HCEC 1CT (cell line): ENCODE measurements around the gene CASP1.
A peak's percentile ranks its signal among the peaks of the same experiment; 100 is the strongest.
"Not testable (repeated sequence)": the region's sequence is repeated elsewhere in the genome, so short reads cannot be mapped to it uniquely, and the experiment has no call there.

Source experiments
- DNase-seq: peaks from one replicate; pipeline ENCODE4 v3.0.0-alpha.2; 2017

CASP1 gene

DNA sequence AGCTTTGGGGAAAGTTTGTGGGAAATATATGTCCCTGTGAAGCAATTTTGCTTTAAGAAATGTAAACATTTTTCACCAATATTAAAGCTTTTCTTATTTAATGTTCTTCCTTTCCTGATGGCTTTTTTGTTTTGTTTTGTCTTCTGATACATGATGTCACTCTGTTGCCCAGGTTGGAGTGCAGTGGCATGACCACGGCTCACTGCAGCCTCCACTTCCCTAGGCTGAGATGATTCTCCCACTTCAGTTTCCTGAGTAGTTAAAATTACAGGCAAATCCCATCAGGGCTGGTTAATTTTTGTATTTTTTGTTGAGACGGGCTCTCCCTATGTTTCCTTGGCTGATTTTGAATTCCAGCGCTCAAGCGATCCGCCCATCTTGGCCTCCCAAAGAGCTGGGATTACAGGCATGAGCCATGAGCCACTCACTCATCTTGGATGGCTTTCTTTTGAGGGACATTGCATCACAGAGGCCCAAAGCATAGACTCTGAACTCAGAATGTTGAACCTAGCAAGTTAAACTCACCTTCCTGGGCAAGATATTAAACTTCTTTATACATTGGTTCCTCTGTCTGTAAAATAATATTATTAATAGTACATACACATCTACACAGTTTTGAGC is 10.8 kb upstream of the CASP1 start:
- DNase-seq, result no peak

DNA sequence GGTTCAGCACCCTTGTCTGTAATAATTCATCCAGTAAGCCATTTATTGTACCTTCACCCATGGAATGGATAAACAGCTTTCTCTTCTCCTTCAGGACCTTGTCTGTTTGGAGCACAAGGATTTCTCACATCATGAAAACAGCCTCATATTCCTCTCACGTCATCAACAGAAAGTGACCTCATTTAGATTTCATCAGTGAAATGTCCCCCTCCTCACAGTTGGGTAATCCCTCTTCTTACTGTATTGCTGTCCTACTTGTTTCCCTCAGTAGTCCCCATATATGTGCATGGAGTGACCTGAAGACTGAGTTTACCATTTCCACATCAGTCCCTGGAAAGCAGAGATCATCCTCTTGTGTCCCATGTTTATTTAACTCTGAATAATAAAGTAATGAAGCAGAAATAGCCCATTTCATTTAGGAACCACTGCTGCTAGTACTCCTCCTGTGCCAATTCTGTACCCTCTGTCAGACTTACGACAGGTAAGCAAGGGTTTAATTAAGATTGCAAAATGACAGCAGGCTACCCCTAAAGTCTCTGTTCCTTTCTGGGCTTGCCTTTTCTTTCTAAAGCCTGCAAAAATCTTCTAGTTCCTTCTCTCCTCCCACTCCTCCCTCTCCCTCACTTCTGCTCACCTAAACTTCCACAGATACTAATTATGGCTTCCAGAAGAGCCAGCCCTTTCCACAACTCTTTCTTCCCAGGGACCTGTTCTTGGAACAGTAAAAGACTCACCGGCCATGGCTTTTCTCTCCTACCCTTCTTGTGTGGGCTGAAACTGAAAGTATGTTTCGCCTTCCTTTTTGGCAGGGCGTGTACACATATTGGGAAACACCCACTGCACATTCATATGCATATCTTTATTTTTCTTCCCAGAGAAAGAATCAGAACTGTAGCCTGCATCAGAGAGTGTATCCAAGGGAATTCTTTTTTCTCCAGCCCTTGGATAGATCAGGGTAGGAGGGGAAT is 9.9 kb upstream of the CASP1 start, which contains the start of gene CARD16:
TSS of gene CARD16 (minus strand) at position 779 of the 968 bp plus-strand sequence. CDS start at position 741, 38 bp downstream.
- peak; percentile 63 for DNase-seq

DNA sequence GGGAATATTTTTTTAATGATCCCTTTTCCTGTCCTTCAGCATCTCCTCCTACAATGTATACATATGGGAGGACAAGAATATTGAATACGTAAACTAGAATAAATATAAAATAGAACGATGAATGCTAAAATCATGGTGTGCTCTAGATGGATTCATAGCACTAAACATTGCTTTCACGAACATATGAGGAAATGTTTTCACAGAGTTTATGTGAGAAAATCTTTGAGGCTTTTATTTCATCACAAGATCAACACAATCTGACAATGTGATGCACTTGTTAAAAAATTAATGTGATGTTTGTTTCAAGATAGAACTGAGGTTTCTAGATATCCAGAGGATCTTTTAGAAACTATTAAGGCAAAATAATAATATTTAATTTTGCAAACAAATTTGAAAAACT is 7.2 kb upstream of the CASP1 start:
- DNase-seq, result no peak

DNA sequence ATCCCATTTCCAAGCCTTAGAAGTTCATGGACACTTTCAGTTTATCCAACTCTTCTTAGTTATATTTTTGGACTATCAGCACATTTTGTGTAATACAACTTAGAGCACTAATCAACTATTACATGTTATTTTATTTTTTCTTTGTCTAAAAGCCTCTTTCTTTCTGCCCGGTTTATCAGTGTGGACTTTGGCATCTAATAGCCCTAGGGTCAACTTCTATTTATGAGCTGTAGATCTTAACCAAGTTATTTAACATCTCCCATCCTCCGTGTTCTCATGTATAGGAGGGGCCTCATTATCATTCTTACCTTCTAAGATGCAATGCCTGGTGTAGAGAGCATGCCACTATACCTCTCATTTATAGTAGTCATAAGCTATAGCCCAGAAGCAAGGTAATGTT is 5.8 kb upstream of the CASP1 start:
- no peak for DNase-seq

DNA sequence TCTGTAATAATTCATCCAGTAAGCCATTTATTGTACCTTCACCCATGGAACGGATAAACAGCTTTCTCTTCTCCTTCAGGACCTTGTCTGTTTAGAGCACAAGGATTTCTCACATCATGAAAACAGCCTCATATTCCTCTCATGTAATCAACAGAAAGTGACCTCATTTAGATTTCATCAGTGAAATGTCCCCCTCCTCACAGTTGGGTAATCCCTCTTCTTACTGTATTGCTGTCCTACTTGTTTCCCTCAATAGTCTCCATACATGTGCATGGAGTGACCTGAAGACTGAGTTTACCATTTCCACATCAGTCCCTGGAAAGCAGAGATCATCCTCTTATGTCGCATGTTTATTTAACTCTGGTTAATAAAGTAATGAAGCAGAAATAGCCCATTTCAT is 556 bp downstream of the CASP1 start:
- not testable (repeated sequence) for DNase-seq

DNA sequence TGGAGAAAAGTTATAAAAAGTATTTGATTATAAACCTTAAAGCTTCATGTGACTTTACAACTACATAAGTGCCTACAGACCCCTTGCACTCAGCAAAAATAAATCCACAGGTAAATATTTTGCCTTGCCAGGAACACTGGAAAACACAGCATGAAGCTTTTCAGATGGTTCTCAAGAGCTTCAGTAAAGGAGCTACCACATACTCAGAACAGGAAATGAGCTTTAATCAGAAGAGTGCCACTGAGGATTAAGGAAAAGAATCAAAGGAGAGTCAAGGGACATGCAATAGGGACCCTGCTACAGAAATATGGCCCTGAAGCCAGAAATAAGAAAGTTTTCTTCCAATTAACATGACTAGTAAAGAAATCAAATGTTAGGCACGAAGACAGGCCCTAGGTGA is 1.2 kb downstream of the CASP1 start:
- no peak for DNase-seq

DNA sequence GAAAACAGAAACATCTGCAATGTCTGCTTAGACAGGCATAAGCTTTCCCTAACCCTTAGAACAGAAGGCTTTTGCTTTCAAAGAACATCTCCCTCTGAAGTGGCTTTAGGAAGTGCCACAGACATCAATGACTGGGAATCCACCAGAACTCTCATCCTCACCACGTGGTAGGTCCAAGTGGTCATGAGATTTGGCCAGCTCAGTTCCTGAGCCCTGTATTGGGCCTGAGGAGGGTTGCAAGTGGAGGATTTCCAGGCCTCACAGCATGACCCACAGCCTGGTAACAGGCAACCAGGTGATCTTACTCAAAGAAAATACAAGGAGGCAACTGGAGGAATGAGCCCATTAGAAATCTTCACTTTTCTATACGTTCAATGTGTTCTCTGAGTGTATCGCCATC is 1.6 kb downstream of the CASP1 start:
- DNase-seq, result no peak

DNA sequence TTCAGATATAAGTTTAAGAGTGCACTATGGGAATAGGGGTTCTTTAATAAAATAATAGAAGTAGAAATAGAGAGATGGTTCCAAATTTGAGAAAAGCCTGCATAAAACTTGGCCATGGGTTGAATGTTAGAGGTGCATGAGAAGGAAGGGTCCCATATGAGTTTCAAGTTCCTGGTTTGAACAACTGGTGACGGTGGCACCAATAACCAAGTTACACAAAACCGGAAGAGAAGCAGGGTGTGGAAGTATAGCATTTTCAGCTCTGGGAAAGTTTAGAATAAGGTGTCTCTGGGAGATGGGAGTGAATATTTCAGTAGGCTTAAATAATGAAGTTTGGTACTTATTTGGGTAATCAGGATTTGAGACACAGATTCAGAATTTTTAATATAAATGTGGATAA is 2.4 kb downstream of the CASP1 start:
- DNase-seq, result no peak

DNA sequence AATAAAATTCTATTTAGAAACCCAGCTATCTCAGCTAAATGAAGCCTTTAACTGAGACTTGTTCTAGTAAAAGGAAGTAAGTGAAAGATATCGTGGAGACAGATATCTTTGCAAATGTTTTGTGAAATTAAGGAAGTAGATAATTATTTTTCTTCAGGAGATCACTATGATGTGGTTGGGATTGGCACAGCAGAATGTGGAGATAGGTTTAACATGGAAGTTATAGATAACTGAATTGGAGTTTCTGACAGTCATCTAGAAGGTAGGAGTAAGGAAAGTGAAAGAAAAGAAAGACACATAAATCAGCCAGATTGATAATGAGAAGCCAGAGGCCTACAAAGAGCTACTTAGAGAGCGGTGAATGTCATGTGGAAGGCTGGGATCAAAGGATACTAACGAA is 7.3 kb downstream of the CASP1 start:
- no peak for DNase-seq

DNA sequence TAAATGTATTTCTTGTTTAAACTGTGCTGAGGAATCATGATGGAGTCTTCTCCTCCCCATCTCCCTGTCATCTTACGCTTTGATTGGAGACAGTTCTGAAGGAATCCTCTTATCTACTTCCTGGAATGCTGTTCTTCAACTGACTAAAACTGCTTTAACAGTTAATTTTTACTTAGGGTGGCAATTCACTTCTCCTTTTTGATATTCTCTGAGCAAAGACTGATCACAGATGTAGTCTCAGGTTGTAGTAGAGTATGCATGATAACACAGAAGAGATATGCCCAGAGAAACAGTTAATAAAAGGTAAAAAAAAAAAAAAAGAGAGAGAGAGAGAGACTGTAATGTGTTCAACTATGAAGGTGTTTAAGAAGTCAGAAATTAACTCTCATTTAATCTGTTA is 10.6 kb downstream of the CASP1 start:
- DNase-seq, result no peak

DNA sequence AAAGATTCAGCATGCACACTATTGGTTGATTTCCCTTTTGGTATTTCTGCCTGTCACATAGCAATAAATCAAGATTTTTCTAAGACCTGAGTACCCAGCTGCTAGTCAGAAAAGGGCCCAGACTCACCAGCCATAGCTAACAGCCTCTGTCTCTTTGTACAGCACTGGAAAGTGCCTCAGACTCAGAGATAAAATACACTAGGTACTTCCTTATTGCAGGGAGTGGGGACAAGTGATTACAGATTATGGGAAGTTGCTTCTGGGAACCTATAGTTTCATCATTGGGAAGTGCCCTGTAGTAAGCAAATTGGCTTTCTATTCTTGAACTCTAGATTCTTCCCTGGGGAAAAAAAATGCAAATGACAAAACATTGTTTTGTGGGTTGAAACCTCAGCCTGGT is 11.9 kb downstream of the CASP1 start, which contains the start of gene CASP5:
TSS of gene CASP5 (minus strand) at position 166 of the 400 bp plus-strand sequence. CDS start at position 134, 32 bp downstream.
- no peak for DNase-seq

DNA sequence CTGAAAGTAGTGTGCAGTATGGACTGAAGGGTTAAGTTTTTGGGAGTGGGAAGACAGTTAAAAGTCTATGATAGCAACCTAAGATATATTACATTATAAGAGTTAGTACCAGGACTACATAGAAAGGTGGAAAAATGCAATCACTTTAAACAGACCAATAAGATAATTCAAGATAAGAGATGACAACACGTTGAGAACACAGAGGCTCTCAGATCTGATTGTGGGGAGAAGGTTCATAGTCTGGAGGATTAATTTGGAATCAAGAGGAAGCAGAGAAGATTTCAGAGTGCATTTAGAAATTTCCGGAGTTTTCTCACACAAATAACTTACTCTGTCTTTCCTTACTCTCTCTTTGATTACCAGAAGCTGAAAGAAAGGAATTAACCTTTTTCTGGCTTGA is 12.4 kb downstream of the CASP1 start:
- no peak for DNase-seq

DNA sequence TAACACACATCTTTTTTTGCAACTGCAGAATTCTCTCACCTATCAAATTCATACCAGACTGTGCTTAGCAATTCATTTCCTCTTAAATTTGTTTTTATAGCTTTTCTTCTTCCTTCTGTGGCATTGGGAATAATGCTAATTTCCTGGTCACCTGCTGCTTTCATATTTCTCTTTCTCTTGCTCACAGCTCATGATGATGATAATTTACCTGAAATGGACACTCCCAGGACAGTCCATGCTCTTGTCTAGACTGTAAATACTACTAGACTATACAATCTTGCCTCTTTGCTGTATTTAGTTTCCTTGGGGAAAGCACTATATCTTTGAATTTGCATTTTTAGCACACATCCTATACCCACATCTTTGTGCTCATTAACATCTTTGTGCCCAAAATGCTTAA is 27.5 kb downstream of the CASP1 start:
- DNase-seq, result no peak

DNA sequence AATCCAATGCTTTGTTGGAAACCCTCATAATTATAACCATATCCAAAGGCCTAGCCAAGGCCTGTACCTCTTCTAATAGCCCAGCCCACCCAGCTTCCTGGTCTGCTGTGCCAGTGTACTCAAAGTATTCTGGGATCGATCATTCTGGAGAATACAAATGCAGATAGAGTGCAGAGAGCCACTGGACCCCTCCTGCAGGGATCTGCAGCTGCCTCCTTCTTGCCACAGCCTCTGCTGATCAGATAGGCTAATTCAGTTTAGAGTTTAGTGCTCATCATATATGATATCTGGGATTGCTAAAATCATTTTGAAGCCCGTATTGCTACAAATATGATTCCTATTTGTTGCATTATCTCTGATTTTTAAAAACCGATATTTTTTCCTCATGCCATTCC is 29.5 kb downstream of the CASP1 start:
- no peak for DNase-seq

DNA sequence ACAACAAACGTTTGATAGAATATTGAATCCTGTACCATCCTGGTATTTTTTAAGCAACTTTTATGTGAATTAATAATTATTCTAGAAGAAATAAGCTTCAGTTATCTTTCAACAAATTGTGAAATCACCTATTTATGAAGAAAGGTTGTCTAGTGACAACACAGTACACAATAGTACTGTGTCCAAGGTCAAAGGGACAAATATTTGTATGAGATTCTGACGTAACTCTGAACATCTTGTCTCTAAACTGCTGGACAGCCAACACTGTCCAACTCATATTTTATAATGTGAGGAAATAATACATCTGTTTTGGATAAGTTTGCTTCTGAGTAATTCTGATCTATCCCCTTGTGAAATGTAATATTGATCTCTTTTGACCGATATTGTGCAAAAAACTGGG is 30.9 kb downstream of the CASP1 start:
- peak; percentile 8 for DNase-seq

DNA sequence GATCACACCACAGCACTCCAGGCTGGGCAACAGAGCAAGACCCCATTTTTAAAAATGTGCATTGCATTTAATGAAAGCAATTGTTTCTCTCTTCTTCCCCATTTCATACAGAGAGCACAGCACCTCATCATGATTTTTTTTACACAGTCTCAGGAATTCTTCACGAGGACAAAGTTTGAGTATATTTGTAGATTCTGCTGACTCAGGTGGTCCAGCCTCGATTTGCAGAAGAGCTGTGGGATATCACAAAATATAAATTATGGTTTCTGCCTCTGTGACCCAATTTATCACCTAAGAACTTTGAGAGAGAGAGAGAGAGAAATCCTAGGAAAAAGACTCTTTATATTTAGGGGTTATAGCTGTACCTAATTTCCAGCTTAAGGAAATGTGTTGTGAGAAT is 31.8 kb downstream of the CASP1 start:
- no peak for DNase-seq

DNA sequence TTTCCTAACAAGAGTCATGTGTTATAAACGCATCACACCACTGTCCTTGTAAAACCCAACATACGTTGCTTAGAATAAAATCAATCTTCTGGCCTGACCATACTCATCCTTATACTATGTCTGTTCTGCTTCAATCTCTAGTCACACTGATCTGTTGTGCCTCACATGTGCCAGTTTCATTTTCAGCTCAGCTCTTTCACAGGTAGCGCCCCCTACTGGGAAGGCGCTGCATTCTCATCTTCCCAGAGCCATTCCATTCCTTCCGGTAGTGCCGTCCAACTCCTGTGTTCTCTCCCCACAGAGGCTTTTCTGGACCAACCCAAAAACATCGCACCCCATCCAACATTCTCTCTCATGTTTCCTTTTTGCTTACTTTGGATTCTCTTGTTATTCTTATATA is 34.1 kb downstream of the CASP1 start:
- DNase-seq, result no peak

DNA sequence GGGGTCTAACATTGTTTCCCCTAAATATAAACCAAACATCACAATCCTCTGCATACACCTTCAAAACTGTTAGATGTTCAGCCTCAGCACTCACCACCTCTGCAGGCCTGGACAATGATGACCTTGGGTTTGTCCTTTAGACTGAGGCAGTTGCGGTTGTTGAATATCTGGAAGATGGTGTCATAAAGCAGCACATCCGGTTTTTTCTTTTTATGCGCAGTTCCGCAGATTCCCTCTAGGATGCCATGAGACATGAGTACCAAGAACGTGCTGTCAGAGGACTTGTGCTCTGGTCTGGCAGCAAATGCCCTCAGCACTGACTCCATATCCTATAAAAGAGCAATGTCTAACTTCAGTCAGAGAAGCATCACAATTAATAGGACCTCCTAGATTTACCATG is 34.8 kb downstream of the CASP1 start:
- no peak for DNase-seq

DNA sequence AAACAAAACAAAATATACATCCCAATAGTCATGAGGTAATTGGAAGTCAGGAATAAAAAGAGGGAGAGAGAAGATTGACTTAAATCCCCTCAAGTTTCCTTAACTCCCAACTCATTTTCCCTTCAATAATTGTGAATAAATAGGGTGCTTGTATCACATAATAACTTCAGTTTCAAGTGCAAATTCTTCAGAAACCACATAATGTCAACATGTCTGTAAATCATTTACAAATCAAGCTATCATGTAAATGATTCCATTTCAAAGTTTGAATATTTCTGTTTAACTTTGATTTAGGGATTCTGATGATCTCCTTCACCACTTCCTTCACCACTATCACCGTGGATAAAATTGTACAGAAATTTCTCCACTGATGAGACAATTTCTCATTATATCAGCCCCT is 35.2 kb downstream of the CASP1 start:
- no peak for DNase-seq

DNA sequence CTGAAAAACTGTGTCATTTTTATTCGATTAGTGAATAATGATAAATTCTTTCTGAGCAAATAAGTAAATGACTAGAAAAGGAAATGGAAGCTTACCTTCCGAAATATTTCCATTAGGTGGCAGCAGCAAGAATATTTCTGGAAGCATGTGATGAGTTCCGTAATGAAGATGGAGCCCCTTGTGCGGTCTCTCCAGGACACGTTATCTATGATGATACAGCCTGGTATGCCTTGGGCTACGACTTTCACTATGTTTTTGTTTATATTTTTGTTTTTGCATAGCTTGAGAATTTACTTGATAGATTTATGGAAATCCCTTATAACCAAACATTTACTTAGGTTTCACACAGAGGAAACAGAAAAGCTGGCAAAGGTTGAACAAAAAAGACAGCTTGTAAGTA is 37.7 kb downstream of the CASP1 start:
- DNase-seq, result no peak

DNA sequence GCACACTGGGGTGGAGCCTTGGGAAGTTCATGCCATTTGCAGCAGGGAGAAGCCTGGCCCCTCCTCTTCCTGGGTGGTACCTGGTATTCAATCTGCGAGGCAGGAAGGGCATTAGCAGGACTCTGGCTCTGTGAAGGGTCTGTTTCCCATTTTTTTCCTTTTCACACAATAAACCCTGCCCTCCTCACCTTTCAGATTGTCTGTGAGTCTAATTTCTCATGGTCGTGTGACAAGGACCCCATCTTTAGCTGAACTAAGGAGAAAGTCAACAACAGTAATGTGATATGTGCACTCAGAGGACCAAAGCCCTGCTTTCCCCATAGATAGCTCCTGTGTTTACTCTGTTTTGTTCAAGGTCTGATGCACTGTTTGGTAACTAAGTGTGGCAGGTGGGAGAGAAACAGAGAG is 39.9 kb downstream of the CASP1 start:
- no peak for DNase-seq

DNA sequence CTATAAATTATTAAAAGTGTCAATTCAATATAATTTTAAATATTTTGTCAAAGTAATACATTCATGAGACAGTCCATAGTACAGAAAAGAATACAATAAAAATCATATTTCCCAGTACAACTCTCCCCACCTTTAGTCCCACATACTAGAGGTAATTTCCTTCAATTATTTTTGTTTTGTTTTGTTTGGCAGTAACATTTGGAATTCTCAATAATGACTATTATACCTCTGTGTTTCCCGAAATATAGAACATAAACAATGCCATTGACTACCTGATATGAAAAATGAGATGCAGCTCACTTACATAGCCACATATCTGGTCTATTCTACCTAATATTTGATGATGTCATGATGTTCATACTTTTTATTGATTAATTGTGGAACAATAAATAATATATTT is 42.2 kb downstream of the CASP1 start:
- no peak for DNase-seq

DNA sequence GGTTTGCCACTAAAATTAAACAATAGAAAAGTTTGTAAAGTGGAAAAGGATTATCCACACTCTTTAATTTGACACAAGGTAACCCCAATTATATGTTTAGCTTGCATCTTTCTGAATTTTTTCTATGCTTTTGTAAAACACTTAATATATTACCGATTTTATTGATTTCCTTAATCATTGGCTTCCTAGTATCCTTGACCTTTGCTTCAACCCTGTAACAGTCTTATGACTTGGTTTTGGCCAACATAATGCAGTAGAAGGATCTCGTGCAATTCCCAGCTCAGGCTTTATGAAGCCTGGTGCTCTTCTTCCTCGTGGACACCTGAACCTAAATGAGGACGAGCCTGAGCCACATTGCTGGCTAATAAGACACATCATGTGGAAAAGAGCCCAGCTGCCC is 43.0 kb downstream of the CASP1 start:
- no peak for DNase-seq

DNA sequence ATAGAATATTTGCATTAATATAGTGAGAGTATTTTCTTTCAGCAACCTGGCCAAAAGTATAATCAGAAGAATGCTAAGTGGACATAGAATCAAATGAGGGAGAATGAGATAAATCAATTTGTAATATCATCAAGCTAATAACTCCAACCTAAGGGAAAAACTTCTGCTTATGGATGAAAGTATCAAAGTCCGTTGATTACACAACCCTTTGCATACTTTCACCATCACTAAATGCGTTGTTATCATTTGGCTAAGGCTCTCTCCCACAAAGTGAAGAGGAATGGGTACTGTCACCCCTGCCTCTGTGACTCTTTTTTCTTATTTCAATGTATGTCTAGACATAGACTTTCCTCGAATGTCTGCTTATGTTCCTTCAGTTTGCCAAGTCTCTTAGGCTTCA is 50.1 kb downstream of the CASP1 start:
- DNase-seq, result no peak
